HG02588 (cell line): ENCODE measurements around the gene ZCCHC9.
"Not testable (repeated sequence)": the region's sequence is repeated elsewhere in the genome, so short reads cannot be mapped to it uniquely, and the experiment has no call there.

ENCODE experiments used
- ATAC-seq: cut with Tn5 transposase; IDR thresholded peaks from one replicate; pipeline ENCODE4 v1.9.1; 2021; ENCODE audit warnings: mild to moderate bottlenecking, moderate library complexity; ENCODE audit not compliant: unreplicated experiment

Gene ZCCHC9

DNA sequence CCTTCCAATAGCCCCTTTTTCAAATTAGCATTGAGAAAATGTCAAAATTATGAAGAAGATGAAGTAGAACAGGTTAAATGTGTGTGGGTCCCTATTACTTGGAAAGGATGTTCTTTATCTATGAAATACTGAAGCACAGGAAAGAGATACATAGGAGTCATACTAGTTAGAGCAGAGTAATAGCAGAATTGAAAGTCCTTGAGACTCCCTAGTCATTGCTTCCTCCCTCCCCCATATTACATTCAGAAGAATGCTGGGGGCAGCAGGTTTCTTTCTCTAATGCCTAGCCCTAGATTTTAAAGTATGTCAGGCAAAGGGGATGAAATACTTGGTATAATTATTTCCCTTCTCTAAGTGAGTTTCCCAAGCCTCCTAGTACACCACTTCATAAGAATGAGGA is 4.4 kb downstream of the ZCCHC9 start:
- ATAC-seq: no peak

GRCh38 chr5:81308836-81309235 is 7.4 kb downstream of the ZCCHC9 start:
- no peak for ATAC-seq

- ATAC-seq: no peak
Observed at GRCh38 chr5:81310402-81311063, 9.1 kb downstream of the ZCCHC9 start.

- no peak for ATAC-seq
Observed at GRCh38 chr5:81313278-81313677, 11.9 kb downstream of the ZCCHC9 start.

DNA sequence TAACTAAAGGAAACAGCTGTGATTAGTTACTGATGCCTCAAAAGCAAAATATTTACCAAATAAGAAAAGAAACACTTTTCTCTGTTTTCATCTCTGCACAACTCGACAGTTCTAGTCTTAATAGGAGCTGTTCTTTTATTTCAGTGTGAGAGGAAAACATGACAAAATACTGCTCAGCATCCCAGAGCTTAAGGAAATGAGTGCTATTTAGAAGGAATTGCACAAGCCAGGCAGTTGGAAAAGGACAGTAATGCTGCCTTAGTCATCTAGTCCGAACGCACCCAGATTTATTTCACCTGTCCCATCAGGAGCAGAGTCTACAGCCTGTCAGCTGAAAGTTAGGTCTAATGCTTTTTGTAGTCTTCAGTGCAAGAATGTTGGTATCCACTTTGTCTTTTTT is 12.3 kb downstream of the ZCCHC9 start:
- ATAC-seq: no peak

GRCh38 chr5:81314581-81314980 is 13.2 kb downstream of the ZCCHC9 start:
- ATAC-seq: no peak

- no peak for ATAC-seq
Observed at GRCh38 chr5:81315336-81315735, 13.9 kb downstream of the ZCCHC9 start.

- ATAC-seq: no peak
Observed at GRCh38 chr5:81315830-81316229, 14.4 kb downstream of the ZCCHC9 start.

- no peak for ATAC-seq
Observed at GRCh38 chr5:81316571-81316970, 15.2 kb downstream of the ZCCHC9 start.

DNA sequence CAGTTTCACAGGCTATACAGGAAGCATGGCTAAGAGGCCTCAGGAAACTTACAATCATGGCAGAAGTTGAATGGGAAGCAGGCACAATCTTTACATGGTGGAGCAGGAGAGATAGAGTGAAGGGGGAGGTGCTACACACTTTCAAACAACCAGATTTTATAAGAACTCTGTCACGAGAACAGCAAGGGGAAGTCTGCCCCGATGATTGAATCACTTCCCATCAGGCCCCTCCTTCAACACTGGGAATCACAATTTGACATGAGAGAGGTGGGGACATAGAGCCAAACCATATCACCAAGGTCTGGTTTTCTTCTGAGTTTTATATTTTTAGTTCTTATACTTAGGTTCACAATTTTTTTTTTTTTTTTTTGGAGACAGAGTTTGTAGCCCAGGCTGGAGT is 16.1 kb downstream of the ZCCHC9 start:
- no peak for ATAC-seq

DNA sequence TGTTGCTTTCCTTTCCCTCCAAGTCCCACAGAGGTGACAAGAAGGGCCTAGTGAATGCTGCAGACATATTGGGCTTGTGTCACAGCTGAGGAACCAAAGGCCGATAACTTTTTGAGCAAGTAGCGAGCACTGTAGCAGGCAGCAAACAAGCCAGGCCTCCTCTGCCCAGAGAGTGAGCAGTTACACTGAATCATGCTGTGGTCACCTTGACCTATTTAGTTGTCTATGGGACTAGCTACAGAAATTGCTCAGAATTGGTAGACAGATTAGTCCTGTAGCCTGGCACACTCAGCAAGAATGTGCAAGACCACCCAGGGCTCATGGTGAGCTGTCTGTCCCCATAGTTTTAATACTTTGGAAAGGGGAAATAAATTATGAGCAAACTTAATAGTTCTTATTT is 25.2 kb downstream of the ZCCHC9 start:
- ATAC-seq: no peak

DNA sequence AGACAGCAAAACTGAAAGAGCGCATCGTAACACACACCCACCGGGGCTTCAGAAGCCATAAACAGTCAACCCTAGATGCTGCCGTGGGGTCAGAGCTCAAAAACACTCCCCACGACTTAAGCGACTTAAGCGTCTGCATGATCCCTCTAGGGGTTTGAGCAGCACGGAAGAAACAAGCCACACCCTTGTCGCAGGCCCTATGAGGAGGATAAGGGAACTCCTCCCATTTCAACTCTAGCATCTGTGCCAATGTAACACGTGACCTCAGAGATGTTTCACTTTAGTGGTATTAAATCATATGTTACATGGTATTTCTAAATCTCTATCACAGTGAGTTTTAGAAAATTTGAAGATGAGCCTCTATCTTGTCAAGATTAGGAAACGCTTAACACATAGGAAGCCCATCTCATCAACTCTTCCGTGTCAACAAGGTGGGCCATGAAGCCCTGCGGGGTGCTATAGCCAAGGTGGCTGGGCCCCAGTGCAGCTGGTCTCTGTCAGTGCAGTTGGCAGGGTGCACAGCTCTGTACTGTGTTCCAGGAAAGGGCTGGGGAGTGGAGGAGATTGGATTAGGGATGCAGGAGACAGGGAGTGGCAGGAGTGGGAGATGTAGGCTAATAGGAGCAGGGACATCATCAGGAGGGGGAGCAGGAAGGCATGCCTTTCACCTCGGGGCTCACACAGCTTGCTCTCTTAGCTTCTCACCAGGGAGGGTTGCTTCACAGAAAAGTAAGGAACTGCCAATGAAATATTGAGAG is 33.1 kb downstream of the ZCCHC9 start:
- no peak for ATAC-seq

DNA sequence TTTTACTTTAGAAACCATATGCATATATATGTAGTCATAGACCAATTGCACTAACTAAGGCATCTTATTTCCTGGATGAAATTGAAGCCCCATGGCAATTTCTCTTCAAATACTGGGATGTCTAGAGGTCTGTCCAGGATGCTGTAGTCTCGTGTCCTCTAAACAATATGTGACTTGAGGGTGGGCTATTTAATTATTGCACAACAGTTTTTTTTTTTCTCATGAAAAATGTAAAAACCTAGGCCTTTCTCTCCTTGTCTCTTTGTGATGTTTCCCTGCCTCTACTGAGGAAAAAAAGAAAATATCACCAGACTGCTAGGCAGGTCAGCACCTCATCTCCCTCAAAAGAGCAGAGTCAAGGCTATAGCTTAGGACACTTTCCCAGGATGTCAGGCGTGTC is 34.6 kb downstream of the ZCCHC9 start:
- ATAC-seq: no peak

DNA sequence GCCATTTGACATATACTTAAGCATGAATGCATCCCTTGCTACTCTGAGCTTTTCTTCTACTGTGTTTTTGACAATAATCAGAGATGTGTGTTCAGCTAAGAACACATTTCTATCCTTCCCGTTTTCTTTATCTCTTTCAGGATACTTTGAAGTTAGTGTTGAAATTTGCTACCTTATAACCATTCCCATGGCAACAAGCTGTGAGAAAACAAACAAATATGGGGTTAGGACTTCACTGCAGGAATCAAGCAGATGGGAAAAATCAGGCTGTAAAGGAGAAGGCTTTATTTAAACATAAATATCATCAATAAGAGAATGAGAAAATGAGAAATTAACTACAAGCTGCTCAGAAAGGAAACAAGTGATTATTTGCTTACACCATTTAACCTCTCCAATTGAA is 35.2 kb downstream of the ZCCHC9 start:
- no peak for ATAC-seq

GRCh38 chr5:81337803-81338202 is 36.4 kb downstream of the ZCCHC9 start:
- ATAC-seq: no peak

DNA sequence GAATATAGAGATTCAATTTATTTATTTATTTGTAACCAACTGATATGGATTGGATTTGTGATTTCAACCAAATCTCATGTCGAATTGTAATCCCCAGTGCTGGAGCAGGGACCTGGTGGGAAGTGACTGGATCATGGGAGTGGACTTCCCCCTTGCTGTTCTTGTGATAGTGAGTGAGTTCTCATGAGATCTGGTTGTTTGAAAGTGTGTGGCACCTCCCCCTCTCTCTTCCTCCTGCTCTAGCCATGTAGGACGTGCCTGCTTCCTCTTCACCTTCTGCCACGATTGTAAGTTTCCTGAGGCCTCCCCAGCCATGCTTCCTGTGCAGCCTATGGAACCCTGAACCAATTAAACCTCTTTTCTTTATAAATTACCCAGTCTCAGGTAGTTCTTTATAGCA is 36.8 kb downstream of the ZCCHC9 start:
- not testable (repeated sequence) for ATAC-seq

DNA sequence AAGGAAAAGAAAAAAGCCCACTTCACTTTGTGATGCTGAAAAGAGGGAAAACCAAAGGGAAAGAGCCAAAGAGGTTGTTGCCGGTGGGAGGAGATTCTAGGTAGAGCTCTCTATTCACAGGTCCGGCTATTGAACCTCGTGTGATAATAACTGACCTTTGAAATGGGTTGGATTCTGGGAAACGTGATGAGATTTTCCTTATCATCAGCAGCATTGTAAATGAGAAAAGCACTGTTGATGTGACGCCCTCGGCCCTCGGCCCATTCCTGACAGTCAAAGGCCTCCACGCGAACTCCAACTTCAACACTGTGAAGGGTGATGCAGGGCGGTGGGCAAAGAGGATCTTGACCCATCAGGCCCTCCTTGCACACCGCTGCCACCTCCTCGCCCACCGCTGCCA is 43.3 kb downstream of the ZCCHC9 start:
- ATAC-seq: no peak

- ATAC-seq: no peak
Observed at GRCh38 chr5:81345411-81346003, 44.1 kb downstream of the ZCCHC9 start.

- no peak for ATAC-seq
Observed at GRCh38 chr5:81349161-81349560, 47.8 kb downstream of the ZCCHC9 start.

DNA sequence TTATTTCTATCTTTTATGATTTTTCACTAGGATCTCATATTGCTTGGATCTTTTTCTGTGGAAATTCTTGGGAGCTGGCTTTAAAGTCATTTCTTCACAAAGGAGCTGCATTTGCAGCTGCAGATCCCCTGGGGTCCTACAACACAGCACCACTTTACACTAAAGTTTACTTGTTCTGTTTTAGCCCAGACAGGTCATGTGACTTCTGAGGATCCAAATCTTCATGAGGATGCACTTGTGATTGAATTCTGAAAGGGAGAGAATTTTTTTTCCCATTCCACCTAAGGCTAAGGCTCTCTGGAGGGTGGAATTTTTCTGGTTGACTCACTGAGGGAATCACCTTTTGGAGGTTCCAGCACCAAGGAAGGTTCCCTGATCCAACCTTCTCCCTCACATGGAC is 49.1 kb downstream of the ZCCHC9 start:
- ATAC-seq: no peak

GRCh38 chr5:81353189-81353588 is 51.8 kb downstream of the ZCCHC9 start:
- ATAC-seq: no peak

DNA sequence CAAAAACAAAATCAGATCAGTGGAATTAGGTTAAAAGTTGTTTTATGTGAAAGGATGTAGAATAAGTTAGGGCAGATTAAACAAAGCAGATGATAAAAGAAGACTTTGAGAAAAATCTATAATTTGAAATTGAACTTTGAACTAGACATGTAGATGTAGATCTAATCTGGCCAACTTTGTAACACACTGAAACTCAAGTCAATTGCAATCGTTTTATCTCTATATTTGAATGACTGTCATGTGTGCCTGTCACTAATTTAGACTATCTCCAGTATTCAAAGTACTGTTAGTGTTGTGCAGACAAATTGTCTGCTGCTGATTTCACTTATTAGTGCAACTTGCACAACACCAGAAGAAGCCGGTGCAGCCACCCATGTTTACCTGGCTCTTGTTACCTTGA is 52.7 kb downstream of the ZCCHC9 start:
- ATAC-seq: no peak
